GM19468 (cell line): ENCODE data around the gene AUTS2.
A peak's percentile ranks its signal among the peaks of the same experiment; 100 is the strongest.

Source experiments
- ATAC-seq: cut with Tn5 transposase; IDR thresholded peaks from one replicate; pipeline ENCODE4 v1.9.1; 2021; ENCODE audit warnings: mild to moderate bottlenecking, moderate library complexity, moderate number of reproducible peaks; ENCODE audit not compliant: unreplicated experiment; ENCODE audit errors: extremely low read depth

The AUTS2 gene

GRCh38 chr7:70657571-70657970 is 1059.3 kb downstream of the AUTS2 start:
- no peak for ATAC-seq

DNA sequence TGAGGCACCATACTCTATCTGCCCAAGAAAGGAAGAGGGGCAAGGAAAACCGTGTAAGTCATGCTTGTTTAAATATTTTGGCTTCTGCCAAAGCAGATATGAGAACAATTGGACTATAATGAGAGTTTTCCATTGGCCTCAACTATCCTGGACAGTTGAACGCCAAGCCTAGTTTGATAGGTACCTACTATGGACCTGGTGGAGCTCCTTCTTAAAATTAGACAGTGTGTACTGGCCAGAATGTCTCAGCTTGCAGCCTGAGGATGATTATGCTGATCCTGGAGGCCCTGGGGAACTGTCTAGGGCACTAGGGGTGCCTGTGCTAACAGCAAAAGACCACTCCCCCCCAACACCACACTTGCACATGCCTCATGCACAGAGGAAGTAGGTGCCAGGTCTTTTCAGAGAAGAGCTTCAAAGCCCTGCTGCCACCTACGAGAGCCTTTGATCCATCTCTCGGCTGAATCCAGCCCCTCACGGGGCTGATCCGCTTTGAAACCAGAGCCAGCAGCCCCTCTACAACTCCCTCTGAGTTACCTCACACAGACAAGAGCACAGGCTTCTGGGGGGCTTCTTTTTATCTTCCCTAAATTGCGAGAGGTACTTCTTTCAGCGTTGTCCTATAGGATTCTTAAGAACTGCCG is 1059.8 kb downstream of the AUTS2 start:
- ATAC-seq = no peak

DNA sequence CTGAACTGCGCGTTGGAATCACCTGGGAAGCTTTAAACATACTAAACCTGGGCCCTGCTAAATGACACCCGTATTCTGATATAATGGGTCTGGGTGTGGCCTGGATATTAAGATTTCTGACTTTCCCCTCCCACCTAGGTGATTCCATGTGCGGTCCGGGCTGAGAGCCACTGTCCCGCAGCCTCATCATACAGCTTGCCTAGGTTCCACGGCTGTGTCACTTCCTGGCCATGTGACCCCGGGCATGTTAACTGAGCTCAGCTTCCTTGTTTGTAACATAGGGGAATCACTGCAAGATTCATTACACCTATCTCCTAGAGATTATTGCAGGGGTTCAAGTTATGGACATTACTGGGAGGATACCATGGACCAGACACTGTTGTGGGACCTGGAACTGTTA is 1061.0 kb downstream of the AUTS2 start:
- no peak for ATAC-seq

GRCh38 chr7:70660154-70660818 is 1062.0 kb downstream of the AUTS2 start:
- no peak for ATAC-seq

DNA sequence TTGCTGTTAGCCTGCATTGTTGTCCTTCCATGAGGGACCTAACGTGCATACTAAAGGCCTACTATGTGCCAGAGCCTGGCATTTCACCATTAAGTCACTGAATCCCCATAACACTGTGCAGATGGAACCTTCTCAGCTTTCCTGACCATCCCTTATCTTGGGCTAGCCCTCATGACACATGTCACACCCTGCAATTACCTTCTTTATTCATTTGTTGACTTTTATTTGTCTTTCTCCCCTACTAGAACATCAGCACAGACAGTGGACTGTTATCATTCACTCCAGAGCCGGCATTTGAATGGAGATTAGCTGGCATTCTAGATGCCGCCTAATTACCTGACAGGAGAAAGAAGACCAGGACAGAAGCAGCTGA is 1062.5 kb downstream of the AUTS2 start:
- ATAC-seq = no peak

GRCh38 chr7:70663680-70664079 is 1065.4 kb downstream of the AUTS2 start:
- ATAC-seq = no peak

DNA sequence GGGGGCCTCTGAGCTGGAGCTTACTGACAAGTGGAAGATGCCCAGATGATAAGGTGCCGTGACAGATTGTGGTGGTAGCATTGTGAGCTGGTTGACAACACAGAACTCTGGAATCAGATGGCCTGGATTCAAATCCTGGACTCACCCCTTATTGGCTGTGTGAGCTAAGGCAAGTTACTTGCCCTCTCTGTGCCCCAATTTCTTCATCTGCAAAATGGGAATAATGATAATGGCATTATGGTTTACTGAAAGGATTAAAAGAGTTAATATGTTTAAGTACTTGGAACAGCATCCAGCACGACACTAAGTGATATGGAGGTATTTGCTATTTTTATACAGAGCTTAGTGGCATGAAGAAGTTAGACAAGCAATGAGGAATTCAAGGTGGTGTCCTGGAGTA is 1067.7 kb downstream of the AUTS2 start:
- ATAC-seq = no peak

DNA sequence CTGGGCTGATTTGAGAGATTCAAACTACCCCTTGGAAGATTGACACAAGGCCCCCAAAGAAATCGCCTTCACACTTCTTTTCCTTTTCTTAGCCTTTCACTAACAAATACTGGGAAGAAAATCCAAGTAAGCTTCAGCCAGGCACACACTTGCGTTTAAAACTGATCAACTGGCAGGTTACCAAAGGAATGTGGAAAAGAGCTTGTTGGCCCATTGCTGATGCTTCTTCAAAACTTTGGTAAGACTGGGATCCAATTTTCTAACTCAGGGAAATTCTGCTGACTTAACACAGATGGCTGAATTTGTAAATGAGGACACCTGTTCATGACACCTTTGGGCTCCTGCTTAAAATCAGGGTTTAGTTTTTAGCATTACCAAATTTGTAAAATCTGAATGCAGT is 1069.1 kb downstream of the AUTS2 start:
- no peak for ATAC-seq

- ATAC-seq = no peak
These were observed 1070.5 kb downstream of the AUTS2 start for GRCh38 chr7:70668606-70669358.

- ATAC-seq = no peak
These were observed 1071.6 kb downstream of the AUTS2 start for GRCh38 chr7:70669854-70670253.

- ATAC-seq = no peak
These were observed 1072.0 kb downstream of the AUTS2 start for GRCh38 chr7:70670288-70670687.

GRCh38 chr7:70673778-70674570 is 1075.7 kb downstream of the AUTS2 start:
- ATAC-seq = no peak

DNA sequence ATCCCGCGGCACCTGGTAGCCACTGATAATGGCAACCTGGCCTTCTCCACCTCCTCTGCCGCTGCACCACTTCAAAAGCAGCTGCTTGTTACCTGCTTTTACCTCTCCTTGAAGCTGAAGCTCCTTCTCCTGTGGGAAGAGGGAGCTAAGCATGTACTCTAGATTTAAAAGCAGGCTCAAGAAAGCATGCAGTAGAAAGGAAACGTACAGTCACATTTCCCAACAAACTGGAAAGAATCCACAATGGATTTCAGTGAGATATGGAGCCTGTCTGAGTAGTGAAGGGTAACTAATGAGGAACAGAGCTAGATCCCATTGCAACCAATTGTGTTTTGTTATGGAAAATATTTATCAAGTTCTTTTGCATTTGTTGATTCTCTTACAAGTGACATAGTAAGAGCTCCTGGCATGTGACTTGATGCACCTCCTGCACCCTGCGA is 1076.3 kb downstream of the AUTS2 start:
- no peak for ATAC-seq

DNA sequence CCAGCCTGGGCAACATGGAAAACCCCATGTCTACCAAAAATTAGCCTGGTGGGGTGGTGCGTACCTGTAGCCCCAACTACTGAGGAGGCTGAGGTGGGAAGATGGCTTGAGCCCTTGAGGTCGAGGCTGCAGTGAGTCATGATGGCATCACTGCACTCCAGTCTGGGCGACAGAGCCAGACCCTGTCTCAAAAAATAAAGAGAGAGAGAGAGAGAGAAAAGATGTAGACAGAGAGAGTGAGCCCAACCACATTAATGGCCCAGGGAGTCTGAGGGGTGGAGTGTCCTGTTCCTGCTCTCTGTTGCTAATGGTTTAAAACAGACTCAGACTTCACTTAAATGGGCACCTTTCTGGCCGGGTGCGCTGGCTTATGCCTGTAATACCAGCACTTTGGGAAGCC is 1078.0 kb downstream of the AUTS2 start:
- no peak for ATAC-seq

DNA sequence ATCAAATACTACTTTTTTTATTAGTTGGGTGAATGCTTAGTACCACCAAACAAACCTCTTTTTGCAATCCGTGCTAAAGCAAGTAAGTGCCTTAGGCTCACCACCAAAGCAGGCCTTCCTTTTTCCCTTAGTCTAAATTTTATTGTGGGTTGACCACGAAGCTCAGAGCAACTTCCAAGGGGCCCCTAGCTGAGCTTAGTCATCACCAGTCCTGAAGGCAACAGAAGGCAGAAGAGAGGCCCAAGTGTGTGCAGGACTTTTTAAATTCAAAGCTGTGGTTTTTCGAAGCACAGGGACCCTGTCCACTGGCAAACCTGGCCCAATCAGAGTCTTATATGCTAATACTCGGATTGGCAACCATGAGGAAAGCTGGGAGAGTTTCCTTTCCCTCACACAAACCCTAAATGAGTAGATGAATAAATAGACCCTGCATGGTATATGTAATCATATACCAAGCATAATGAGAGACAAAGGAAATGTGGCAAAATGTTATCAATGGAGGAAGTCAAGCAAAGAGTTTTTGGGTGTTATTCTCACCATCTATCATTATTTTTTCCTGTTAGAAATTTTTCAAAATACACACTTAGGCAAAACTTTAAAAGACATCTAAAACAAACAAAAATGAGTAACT is 1080.5 kb downstream of the AUTS2 start:
- no peak for ATAC-seq

GRCh38 chr7:70679661-70680060 is 1081.4 kb downstream of the AUTS2 start:
- ATAC-seq = no peak

- no peak for ATAC-seq
These were observed 1082.0 kb downstream of the AUTS2 start for GRCh38 chr7:70680306-70680705.

DNA sequence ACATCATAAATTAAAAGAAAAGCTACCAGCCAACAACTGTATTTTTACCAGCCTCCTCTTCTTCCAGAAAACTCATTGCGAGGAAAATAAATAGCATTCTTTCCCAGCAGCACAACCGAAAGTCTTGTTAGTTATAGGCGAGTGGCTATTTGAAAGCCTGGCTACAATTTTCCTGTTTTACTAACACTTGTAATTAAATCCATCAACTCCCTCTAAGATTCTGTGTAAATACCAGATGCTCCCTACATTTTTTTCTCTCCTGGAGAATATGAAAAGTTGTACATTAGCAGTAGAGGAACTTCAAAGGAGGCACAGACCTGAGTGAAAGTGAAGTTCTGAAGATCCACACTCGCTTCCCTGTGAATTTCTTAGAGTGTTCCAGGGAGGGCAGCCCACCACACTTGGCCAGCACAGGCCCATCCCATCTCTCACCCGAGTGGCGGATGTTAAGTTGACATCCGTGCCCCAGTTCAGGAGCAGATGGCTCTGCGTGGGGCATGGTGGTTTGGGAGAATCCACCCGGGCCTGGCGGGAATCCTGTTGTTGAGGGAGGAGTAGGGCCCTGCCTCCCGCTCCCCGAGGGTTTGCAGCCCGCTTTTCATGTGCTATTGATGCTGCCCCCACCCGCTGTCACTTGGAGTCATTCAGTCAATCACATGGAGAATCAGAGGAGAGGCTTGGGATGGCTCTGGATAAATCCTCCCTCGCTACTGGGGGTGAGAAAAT is 1082.6 kb downstream of the AUTS2 start:
- ATAC-seq = no peak

- ATAC-seq = peak; percentile 51
These were observed 1083.4 kb downstream of the AUTS2 start for GRCh38 chr7:70681469-70682350.
